NOMO-1 treated with dmso at 0.1 percent for 144 hours (cell line): Measurements from ENCODE around the gene PARVB.

Experiments
- DNase-seq: peaks from one replicate; lab custom pipeline; 2025; ENCODE audit not compliant: unreplicated experiment; lab: John Stamatoyannopoulos, UW

PARVB gene

DNA sequence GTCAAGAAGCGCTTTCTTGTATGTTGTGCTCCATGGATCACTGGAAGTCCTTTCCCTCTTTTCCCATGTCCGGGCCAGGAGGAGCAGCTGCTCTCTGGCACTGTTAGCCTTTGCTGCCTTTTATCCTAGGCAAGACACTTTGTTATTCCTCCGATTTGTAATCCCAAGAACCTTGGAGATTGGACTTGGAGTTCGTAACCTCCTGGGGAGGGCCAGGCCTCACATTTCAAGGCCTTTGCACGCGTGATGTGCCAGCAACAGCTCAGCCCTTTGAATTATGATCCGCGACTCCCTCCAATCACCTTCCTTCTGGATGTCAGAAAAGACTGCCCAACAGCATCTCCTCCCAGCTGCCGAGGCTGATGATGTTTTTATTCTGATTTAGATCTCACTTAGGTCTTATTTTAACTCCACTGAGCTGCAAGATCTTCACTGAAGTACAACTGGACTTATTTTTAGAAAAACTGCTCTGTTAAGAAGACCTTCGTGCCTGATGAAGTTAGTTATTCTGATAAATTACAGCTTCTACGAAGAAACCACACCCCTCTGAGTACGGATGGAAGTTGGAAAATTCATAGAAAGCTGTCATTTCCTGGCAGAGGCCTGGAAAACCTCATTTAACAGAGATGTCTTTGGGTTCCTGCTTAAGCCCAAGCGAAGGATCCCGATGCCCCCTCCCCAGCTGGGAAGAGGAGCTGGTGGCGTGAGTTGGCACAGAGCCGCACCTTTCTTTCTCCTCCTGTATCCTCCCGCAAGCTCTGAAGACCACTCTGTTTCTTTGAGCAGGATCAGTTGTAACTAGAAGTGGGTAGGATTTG, 62.4 kb downstream of the PARVB start:
- DNase-seq: no peak

DNA sequence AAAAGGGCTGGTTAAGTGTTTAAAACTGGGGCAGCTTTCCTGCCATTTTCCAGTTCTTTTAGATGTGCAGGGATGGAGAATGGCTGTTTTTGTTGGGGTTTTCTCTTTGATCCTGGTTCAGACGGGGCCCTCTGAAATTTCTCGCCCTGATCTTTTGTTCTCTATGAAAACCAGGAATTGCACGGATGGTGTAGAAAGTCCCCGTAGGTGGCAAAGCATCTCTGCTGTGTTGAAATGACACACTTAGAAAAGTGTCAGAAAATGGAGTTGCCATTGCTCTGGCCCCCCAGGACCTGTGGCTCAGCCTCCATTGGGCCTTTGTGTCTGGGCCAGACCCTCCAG, 63.0 kb downstream of the PARVB start:
- DNase-seq: no peak

DNA sequence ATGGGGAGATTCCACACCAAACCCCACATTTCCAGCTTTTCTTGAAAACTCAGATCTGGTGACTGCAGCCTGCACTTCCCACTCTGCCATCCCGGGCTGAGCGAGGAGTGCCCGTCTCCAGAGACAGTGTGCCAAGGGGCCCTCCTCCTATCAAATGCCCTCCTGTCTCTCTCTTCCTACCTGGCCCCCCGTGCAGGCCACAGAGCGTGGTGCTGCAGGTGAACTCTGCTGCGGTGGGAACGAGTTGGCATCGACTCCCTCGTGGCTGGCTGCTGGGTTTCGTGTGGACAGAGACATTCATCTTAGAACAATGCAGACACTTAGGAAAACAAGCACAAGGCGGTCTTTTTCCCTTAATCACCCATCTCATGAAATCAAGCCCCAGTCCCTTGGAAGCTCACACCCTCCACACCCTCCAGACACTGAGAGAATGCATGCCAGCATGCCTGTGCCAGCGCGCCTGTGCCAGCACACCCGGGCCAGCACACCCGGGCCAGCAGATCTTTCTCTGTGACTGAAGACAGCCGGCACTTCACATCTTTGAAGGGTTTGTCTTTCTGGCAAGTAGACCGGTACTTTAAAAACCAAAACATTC, 65.0 kb downstream of the PARVB start:
- no peak for DNase-seq

DNA sequence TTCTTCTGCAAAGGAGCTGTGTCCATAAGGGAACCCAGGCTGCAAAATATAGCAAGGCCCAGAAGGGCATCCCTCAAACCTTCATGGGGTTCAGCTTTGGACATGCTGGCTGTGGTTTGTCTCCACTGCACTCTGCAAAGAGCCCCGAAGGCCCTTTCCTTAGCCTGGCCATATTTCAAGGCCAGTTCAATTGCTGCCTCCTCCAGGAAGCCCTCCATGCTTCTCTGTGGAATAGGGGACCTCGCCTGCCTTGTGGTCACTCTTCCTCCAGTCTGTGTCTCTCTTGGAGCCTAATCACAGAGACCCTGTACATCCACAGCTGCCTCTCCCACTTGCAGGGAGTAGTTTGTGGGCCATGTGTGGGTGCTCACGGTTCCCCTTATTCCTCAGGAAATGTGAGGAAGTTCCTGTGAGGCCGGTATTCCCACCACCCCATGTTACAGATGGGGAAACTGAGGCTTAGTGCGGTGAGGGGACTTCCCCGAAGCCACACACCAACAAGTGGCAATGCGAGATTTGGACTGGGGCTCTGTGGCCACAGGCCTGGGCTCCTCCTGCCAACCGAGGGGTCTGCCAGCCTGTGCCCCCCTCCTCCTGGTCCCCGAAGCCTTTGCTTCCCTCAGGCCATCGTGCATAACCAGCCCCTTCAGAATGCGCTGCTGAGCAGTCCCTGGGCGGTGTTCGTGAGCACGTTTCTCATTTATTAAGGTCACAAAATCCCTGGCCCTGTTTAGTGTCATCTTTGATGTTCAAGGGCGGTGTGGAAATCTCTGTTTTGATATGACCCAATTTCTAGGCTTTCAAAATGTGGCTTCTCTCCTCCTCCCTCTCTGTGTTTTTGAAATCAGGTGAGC, 65.8 kb downstream of the PARVB start:
- no peak for DNase-seq

DNA sequence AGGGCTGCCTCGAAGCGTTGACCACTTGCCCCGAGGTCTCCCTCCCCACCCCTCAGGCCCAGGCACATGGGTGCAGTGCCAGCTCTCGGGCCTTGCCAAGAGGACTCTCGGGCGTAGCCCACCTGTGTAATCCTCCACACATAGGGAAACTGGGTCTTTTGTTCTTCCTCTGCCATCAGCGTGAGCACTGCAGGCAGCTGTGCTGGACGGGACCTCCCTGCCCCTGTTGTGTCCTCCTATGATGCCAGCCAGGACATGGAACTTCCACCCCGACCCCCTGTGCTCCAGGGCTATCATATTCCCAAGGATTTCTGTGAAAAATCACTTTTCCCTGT, 66.4 kb downstream of the PARVB start:
- no peak for DNase-seq

- DNase-seq: no peak
Measured at GRCh38 chr22:44091021-44091721, 67.1 kb downstream of the PARVB start.

DNA sequence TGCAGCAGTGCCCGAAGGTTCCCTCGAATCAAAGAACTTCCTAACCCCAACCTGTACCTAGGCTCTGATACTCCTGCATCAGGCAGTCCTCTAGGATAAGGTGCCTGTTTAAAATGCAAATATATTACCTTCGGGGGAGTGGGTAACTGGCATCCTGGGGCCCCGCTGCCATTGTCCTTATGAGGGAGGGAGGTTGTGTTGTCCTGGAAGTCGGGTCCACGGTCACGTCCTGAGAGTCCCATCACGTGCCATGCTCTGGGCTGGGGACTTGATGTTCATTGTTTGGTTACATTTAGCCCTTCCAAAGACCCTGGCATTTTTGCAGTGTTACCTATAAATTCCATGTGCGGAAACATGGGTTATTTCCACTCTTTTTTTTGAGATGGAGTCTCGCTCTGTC, 67.6 kb downstream of the PARVB start:
- no peak for DNase-seq

DNA sequence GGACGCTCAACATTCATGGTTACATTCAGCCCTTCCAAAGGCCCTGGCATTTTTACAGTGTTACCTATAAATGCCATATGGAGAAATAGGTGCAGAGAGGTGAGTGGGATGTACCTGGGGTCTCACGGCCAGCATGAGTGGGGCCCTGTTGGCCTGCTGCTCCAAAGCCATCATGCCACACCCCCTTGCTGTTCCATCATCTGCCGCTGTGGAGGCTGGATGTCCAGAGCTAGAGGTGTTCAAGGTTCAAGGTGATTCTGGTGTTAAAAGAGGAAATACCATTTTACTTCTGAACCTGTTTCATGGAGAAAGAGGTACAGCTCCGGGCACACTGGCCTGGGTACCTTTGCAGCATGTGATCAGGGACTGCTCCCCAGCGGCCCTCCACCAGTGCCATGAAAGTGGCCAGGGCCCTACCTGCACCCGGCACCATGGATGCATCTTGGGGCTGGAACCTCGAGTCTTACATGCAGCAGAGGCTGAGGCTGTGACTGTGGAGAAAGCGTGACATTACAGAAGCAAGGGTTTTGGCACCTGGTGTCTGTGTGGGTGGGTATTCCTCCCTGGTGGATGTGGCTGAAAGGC, 68.6 kb downstream of the PARVB start:
- no peak for DNase-seq

GRCh38 chr22:44093791-44094190, 69.7 kb downstream of the PARVB start:
- no peak for DNase-seq

DNA sequence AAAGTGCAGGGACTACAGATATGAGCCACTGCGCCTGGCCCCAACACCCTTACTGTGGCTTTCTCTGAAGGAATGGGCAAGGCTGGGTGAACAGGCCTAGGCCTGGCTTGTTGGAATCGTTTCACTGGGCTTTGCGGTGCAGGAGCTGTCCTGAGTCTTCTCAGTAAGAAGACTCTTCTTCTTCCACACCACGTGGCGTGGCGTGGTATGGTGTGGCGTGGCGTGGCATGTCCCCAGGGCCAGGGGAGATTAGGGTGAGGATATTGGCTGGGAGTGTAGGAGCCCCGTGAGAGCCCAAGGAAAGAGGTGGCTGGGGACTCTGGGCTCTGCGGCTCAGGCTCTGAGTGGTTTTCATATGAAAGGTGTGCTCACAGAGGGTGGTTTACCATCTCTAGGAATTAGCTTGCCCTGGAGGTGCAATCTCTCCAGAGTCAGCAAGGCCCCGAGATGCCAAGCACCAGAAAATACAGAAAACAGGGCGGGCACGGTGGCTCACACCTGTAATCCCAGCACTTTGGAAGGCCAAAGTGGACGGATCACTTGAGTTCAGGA, 70.7 kb downstream of the PARVB start:
- no peak for DNase-seq

- DNase-seq: no peak
Measured at GRCh38 chr22:44096736-44097135, 72.6 kb downstream of the PARVB start.

- DNase-seq: no peak
Measured at GRCh38 chr22:44097263-44098020, 73.3 kb downstream of the PARVB start.

DNA sequence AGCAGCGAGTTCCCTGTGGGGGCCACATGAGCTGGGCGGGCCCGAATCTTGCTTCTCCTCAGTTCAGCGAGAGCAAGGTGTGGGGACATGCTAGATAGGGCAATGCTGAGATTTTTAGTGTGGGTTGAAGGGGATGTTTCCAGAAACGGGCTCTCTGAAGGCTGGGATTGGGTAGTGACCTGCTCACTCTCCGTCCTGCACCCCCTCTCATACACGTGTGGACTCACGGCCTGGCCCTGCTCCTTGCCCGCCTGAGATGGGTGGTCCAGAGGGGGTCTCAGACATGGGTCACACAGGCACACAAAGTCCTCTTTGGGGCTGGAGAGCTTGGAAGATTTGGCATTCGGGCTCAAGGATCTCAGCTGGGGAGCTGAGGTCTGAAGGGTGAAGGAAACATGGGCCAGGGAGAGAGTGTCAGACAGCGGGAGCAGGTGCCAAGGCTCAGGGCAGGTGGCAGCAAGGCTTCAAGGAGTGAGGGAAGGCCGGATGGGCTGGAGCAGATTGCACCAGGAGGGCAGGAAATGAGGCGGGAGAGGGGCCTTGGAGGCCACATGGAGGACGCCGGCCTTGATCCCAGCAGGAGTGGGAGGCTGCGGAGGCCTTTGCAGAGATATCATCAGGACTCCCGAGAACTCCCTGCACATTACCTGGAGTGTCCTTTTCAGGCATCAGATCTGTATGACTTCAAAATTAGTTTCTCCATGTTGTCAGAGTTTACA, 74.1 kb downstream of the PARVB start:
- DNase-seq: no peak

DNA sequence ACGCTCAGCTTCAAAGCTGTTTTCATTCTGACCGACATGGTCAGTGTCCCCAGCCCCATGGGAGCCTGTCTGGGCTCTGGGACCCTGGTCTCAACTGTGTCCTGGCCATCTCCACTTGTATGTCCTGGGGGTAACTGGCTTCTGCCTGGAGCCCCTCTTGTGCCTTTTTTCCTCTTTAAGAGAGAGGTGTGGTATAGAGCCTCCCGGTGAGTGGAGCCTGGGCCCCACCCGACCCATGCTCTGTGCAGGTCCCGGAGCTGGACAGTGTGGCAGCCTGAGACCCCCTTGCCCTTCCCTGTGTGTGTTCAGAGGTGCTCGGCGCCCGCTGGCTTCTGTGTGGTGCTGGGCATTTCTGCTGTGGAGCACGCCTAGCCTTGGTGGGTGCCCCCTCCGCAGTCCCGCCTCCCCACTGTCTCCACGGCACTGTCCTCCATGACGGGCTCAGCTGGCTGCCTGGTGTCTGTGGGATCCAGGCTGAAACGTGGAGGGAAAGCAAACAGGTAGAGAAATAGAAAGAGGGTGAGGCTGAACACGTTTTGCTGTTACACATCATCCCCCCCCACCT, 74.9 kb downstream of the PARVB start:
- no peak for DNase-seq

DNA sequence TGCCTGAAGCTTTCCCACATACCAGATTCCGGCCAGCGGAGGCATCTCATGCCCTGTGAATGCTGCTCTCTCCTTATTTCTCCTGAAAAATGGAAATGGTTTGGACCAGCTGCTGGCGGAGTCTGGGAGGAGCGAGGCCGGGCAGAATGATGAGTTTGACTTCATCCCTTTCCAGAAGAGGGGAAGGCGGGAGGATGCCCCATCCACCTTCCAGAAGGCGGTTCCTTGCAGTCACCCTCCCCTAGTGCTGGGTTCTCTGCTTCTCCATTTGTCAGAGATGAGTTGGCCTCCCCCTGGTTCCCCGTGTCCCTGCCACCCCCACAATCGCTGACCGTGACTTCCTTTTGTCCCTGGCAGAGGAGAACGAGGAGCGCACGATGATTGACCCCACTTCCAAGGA, 75.6 kb downstream of the PARVB start:
- no peak for DNase-seq

DNA sequence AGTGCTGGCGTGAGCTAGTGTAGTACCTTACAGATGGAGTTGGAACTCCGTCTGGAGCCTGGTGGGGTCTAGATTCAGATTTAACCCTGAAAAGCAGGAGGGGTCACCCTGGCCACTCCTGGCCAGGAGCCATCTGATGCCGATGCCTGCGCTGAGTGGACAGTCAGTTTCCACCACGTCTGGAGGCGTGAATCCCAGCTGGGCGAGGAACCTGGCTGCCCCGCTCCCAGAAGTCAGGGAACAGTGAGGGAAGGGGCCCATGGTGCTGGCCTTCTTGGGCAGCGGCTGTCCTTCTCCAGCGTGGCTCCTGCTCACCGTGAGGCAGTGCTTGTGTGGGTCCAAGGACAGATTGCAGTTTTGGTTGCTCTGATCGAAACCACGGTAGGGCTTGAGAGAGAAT, 76.3 kb downstream of the PARVB start:
- no peak for DNase-seq

DNA sequence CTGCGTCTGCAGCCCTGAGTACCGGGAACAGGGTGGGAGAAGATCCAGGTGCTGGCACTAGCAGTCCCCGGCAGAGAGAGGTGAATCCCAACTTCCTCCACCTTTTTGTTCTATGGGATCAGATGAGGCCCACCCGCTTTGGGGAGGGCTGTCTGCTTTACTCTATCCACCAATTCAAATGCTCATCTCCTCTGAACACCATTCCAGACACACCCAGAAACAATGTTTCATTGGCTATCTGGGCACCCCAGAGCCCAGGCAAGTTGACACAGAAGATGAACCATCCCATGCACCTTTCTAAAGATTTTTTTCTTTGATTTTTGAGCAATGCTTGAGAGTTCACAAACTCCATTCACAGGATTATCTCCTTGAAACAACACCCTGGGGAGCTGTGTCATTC, 78.0 kb downstream of the PARVB start:
- DNase-seq: no peak

- DNase-seq: no peak
Measured at GRCh38 chr22:44102856-44103255, 78.8 kb downstream of the PARVB start.
